ENCODE measurements around the gene ULK4. TPM values are rescaled to one million over a fixed set of nuclear protein-coding genes. Genes with fewer than 3 reads are reported as not detected.
"Not testable (repeated sequence)": the region's sequence is repeated elsewhere in the genome, so short reads cannot be mapped to it uniquely, and the experiment has no call there.

The ULK4 gene
- total RNA-seq, 1 experiment from 2014 or later, result 3.6 TPM

- Histone ChIP-seq H3K9me3 (no peaks in the 10 kb centered on the region), H3K27me3 (no peaks in the 10 kb centered on the region), H3K4me3 (no peak overlapping the region), H3K36me3 (no peaks in the 10 kb centered on the region)
- no peak for DNase-seq
Observed at GRCh38 chr3:41846850-41847249, 115.1 kb downstream of the ULK4 start.

GRCh38 chr3:41845826-41846225 lies 116.1 kb downstream of the ULK4 start:
- DNase-seq, result no peak
- H3K4me3 ChIP-seq, result no peak overlapping the region

GRCh38 chr3:41844256-41844655 lies 117.6 kb downstream of the ULK4 start:
- H3K4me3 ChIP-seq, result not testable (repeated sequence)

More at GRCh38 chr3:41845826-41846225, 116.1 kb downstream of the ULK4 start:
- Histone ChIP-seq H3K27me3 (no peaks in the 10 kb centered on the region), H3K9me3 (no peaks in the 10 kb centered on the region), H3K36me3 (no peaks in the 10 kb centered on the region)

GRCh38 chr3:41840936-41841668 lies 120.8 kb downstream of the ULK4 start:
- H3K36me3 ChIP-seq, DNase-seq, H3K4me3 ChIP-seq, H3K27me3 ChIP-seq, H3K9me3 ChIP-seq: not testable (repeated sequence)

More at GRCh38 chr3:41844256-41844655, 117.6 kb downstream of the ULK4 start:
- not testable (repeated sequence) for DNase-seq, H3K36me3 ChIP-seq, H3K27me3 ChIP-seq, H3K9me3 ChIP-seq

- H3K9me3 ChIP-seq, result no peaks in the 10 kb centered on the region
- H3K4me3 ChIP-seq, result no peak overlapping the region
- no peaks in the 10 kb centered on the region for H3K27me3 ChIP-seq
- DNase-seq, result peak; percentile 13
- H3K36me3 ChIP-seq, result no peaks in the 10 kb centered on the region
Observed at GRCh38 chr3:41836360-41837134, 125.4 kb downstream of the ULK4 start.

- Histone ChIP-seq H3K27me3 (no peaks in the 10 kb centered on the region), H3K36me3 (no peaks in the 10 kb centered on the region), H3K4me3 (no peak overlapping the region), H3K9me3 (no peaks in the 10 kb centered on the region)
- DNase-seq, result no peak
Observed at GRCh38 chr3:41833628-41834027, 128.3 kb downstream of the ULK4 start.

GRCh38 chr3:41819236-41819635 lies 142.7 kb downstream of the ULK4 start:
- H3K36me3 ChIP-seq, result no peaks in the 10 kb centered on the region
- no peak for DNase-seq
- H3K27me3 ChIP-seq, result no peaks in the 10 kb centered on the region
- H3K9me3 ChIP-seq, result no peaks in the 10 kb centered on the region
- no peak overlapping the region for H3K4me3 ChIP-seq

GRCh38 chr3:41808618-41809017 lies 153.3 kb downstream of the ULK4 start:
- Histone ChIP-seq H3K4me3 (no peak overlapping the region), H3K36me3 (no peaks in the 10 kb centered on the region), H3K27me3 (no peaks in the 10 kb centered on the region), H3K9me3 (no peaks in the 10 kb centered on the region)
- DNase-seq, result no peak

GRCh38 chr3:41808152-41808551 lies 153.8 kb downstream of the ULK4 start:
- DNase-seq, result no peak
- no peaks in the 10 kb centered on the region for H3K9me3 ChIP-seq
- no peaks in the 10 kb centered on the region for H3K36me3 ChIP-seq
- H3K27me3 ChIP-seq, result no peaks in the 10 kb centered on the region
- no peak overlapping the region for H3K4me3 ChIP-seq

- H3K36me3 ChIP-seq, result no peaks in the 10 kb centered on the region
- no peaks in the 10 kb centered on the region for H3K27me3 ChIP-seq
- no peak overlapping the region for H3K4me3 ChIP-seq
- no peak for DNase-seq
- H3K9me3 ChIP-seq, result no peaks in the 10 kb centered on the region
Observed at GRCh38 chr3:41794748-41795589, 166.9 kb downstream of the ULK4 start.

- Histone ChIP-seq H3K4me3 (no peak overlapping the region), H3K36me3 (no peaks in the 10 kb centered on the region), H3K27me3 (no peaks in the 10 kb centered on the region), H3K9me3 (no peaks in the 10 kb centered on the region)
- no peak for DNase-seq
Observed at GRCh38 chr3:41792806-41793205, 169.1 kb downstream of the ULK4 start.

GRCh38 chr3:41769106-41769505 lies 192.8 kb downstream of the ULK4 start:
- Histone ChIP-seq H3K4me3 (no peak overlapping the region), H3K27me3 (no peaks in the 10 kb centered on the region), H3K36me3 (no peaks in the 10 kb centered on the region), H3K9me3 (no peaks in the 10 kb centered on the region)
- no peak for DNase-seq

GRCh38 chr3:41768363-41768762 lies 193.5 kb downstream of the ULK4 start:
- DNase-seq, result no peak
- H3K9me3 ChIP-seq, result no peaks in the 10 kb centered on the region
- H3K27me3 ChIP-seq, result no peaks in the 10 kb centered on the region
- no peak overlapping the region for H3K4me3 ChIP-seq
- H3K36me3 ChIP-seq, result no peaks in the 10 kb centered on the region

- not testable (repeated sequence) for H3K4me3 ChIP-seq, H3K9me3 ChIP-seq, DNase-seq, H3K36me3 ChIP-seq, H3K27me3 ChIP-seq
Observed at GRCh38 chr3:41762867-41763266, 199.0 kb downstream of the ULK4 start.

GRCh38 chr3:41753651-41754050 lies 208.3 kb downstream of the ULK4 start:
- DNase-seq, result no peak
- H3K9me3 ChIP-seq, result no peaks in the 10 kb centered on the region
- no peak overlapping the region for H3K4me3 ChIP-seq
- H3K36me3 ChIP-seq, result no peaks in the 10 kb centered on the region
- H3K27me3 ChIP-seq, result no peaks in the 10 kb centered on the region

GRCh38 chr3:41751597-41751996 lies 210.3 kb downstream of the ULK4 start:
- no peak for DNase-seq
- Histone ChIP-seq H3K27me3 (no peaks in the 10 kb centered on the region), H3K36me3 (no peaks in the 10 kb centered on the region), H3K4me3 (no peak overlapping the region), H3K9me3 (no peaks in the 10 kb centered on the region)

GRCh38 chr3:41749988-41750387 lies 211.9 kb downstream of the ULK4 start:
- DNase-seq, result no peak
- Histone ChIP-seq H3K9me3 (no peaks in the 10 kb centered on the region), H3K27me3 (no peaks in the 10 kb centered on the region), H3K36me3 (no peaks in the 10 kb centered on the region), H3K4me3 (no peak overlapping the region)

Data from MG63 (cell line).